Aortic smooth muscle cell (primary cell): ENCODE data around the gene PLD1. TPM values are rescaled to one million over a fixed set of nuclear protein-coding genes. Genes with fewer than 3 reads are reported as not detected.

Source experiments
- total RNA-seq: library from RNA; depleted of rRNA; stranded (reverse); fragments of >200 nt; gene quantifications from 2 replicates; pipeline ENCODE4 v1.2.3, GENCODE V29; 2014

Gene PLD1
- 27.5 and 45.2 TPM in 2 replicates for total RNA-seq

GRCh38 chr3:171809861-171810628, at the start of gene PLD1:
PLD1 (minus strand) TSS chr3:171810483; CDS start chr3:171738051, 72,432 bp downstream.

GRCh38 chr3:171842864-171843518, 32.7 kb upstream of the PLD1 start, which contains the start of gene TMEM212:
TMEM212 (plus strand) TSS chr3:171843349; CDS start chr3:171843384, 35 bp downstream.

Other genes with a start within 250 kb of the PLD1 start
- gene TMEM212, start 32.9 kb upstream of the PLD1 start, total RNA-seq: not detected in 2 replicates
- 127 and 132 TPM in 2 replicates for gene FNDC3B, start 229.1 kb upstream of the PLD1 start, total RNA-seq